HG02678 (cell line): Measurements from ENCODE around the gene KCNJ6.
"Not testable (repeated sequence)": the region's sequence is repeated elsewhere in the genome, so short reads cannot be mapped to it uniquely, and the experiment has no call there.

Source experiments
- ATAC-seq: cut with Tn5 transposase; IDR thresholded peaks from one replicate; pipeline ENCODE4 v1.9.1; 2021; ENCODE audit warnings: mild to moderate bottlenecking, moderate library complexity; ENCODE audit not compliant: unreplicated experiment

Gene KCNJ6

DNA sequence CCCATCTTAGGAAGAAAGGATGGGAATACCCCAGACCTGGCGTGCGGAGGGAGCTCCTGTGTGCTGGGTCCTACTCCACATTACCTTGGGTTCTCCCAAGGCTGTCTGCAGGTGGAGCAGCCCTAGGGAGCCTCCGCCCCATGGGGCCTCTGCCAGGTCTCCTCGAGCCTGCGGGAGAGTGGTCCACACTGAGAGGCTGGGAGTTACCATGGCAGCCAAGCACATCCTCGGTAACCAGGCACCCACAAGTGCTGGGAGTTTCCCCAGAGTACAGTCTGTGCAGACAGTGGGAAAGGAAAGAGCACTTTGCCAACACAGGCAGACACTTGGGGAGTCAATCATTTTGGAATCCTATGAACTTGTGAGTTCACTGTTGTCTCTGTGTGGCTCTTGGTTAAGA, 300.3 kb downstream of the KCNJ6 start:
- no peak for ATAC-seq

DNA sequence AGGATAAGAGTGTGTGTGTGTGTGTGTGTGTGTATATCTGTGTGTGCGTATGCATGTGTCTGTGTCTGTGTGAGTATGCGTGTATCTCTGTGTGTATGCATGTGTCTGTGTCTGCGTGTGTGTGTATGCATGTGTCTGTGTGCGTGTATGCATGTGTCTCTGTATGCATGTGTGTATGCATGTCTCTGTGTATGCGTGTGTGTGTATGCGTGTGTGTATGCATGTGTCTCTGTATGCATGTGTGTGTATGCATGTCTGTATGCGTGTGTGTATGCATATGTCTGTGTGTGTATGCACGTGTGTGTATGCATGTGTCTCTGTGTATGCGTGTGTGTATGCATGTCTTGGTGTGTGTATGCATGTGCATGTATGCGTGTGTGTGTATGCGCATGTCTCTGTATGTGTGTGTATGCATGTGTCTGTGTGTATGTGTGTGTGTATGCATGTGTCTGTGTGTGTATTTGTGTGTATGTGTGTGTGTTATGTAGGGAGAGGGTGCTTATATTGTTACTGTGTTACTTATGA, 301.8 kb downstream of the KCNJ6 start:
- ATAC-seq, result no peak

DNA sequence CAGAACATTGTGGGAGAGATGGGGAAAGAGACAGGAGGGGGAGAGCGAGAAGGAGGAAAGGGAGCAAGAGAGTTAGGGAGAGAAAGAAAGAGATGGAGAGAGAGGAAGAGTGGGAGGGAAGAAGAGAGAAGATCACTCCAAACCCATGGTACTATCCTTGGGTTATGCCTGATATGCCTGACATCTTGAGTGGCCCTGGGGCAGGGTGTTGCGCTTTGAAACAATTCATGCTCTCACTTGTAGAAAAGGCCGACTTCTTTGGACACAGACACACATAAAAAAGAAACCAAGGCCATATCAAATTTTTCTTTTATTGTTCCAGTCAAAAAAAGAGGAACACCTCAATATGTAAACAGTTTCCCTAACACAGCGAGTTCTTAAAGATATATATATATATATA, 309.2 kb downstream of the KCNJ6 start:
- no peak for ATAC-seq

DNA sequence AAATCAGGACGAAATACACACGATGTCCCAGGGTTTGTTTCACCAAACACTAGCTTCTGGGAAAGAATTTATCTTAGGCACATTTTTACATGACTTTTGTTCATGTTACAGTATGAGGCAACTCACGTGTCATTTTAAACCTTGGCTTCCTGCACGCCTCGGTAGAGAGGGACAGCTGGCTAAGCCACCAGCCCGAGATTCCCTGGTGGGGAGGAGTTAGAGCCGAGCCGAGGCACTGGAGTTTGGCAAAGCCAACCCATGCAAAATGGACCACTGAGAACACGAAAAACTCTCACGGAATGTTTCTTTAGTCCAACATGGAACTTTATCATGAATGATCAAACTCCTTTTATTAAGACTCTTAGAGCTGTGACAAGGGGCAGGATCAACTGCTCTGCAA, 309.7 kb downstream of the KCNJ6 start:
- ATAC-seq, result no peak

DNA sequence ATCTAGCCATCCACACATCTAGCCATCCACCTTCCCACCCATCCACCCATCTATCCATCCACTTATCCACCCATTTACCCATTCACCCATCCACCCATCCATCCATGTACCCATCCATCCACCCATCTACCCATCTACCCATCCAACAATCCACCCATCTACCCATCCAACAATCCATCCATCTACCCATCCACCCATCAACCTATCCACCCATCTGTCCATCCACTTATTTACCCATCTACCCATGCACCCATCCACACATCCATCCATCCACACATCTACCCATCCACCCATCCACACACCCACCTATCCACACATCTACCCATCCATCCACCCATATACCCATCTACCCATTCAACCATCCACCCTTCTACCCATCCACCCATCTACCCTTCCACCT, 311.3 kb downstream of the KCNJ6 start:
- ATAC-seq, result no peak

DNA sequence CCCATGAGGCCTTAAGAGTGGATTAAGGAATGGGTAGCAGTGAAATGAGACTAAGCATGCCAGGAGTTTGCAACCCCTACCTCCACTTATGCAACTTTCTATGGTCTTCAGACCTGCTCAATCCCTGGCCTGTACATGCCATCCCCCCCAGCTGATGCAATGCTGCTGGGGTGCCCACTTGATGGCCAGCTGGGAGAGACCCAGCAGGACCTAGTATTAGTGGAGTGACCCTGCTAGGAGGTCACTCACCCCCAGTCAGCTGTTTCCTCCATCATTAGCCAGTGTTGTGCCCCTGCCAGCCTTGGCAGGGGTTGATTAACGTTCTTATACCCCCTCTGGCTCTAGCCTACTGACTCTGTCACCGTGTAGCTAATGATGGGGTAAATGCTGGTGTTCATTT, 313.1 kb downstream of the KCNJ6 start:
- ATAC-seq, result no peak

DNA sequence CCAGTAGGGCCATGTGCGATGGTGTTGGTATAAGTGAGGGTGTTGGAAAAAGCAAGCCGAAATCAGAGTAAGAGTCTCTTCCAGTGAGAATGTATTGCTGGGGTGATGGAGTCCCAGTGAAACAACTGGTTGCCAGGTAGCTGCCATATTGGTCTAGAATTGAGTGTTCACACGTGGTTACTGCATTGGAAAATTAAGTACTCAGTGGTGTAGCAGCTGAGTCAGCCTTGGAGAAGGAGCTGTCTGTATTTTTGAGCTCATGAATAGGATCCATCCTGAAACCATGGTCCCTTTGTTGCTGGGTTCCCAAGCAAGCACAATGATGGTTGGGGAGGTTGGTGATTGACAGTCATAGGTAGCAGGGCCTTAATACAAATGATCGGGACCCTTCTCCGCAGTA, 314.3 kb downstream of the KCNJ6 start:
- no peak for ATAC-seq

DNA sequence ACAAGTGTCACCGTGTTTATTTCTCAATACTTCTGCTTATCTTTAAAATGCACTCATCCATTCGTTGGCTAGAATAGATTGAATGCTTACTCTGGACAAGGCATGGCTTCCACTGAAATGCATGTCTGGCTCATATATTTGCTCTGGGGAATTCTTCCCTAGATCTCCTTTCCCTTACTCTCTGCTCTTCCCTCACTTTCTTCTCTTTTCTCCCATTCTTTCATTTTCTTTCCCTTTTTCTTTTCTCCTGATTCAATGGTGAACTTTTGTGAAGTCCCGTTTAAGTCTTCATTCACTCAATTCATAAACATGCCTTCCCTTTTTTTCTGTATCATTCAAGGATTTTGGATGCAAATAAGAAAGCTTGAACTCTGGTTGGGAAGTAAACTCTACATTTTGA, 315.2 kb downstream of the KCNJ6 start:
- no peak for ATAC-seq

DNA sequence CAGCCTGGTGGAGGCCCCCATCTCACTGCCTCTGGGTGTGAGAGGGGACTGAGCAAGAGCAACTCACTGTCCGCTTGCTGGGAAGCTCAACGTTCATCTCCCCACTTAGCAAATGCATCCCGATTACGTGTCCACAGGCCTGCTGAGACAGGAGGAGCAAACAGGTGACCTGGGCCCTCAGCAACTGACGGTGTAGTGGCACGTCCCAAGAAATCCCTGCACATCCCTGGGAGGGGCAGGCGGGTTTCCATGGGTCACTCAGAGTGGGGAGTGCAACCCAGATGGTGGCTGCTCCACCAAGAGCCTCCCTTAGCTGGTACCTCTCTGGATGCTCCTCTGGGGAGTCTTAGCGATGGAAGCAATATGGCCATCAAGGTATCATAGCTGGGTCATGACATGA, 320.3 kb downstream of the KCNJ6 start:
- no peak for ATAC-seq

DNA sequence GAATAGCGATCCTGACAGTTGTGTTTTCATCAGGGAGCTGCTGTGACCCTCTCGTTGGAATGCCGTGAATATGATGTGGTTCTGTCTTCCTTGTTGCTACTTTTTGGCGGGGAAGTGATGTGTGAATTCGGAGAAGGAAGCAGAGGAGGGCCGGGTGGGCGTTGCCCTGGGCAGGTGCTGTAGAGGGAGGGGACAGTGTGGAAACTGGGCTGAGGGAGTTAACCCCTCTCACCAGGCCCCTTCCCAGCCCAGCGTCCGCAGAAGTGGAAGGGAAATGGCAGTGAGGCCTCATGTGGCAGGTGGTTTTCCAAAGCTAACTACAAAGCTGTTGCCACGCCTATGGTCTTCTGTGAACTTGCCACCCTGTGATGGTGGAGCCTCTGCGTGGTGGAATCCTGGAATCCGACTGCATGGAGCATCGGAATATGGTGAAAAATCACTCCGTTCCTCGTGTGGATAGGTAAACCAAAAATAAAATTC, 321.7 kb downstream of the KCNJ6 start:
- no peak for ATAC-seq

DNA sequence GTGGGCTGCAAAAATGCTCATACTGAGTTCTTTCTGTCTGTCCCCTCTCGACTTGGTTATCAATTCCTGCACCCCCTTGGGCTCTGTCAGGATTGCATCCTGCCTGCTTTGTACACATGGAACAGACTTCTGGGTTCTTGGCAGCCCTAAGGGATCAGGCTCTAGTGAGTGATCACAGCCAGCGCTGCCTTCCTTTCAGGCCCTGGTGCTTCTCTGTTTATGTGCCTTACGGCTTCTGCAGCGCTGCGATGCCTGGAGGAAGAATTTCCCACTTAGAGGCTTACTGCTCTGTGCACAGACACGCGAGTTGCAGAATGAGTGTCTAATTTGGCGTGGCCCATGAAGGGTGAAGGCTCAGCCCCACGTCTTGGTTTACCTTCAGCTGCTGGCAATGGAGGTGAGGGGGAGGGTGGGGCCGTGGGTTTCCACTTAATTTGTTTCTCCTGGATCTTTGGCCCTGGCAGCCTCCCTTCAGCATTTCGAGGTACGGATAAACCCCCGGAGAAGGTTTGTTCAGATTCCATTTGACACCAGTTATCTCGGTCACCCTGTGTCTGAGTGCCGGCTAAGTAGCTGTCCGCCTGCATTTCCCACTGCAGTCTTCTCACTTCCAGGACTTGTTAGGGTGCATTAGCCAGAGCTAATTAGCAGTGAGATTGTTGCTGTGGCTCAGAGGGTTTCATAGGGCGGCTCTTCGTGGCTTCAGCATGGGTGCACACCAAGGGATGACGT, 322.4 kb downstream of the KCNJ6 start:
- no peak for ATAC-seq

DNA sequence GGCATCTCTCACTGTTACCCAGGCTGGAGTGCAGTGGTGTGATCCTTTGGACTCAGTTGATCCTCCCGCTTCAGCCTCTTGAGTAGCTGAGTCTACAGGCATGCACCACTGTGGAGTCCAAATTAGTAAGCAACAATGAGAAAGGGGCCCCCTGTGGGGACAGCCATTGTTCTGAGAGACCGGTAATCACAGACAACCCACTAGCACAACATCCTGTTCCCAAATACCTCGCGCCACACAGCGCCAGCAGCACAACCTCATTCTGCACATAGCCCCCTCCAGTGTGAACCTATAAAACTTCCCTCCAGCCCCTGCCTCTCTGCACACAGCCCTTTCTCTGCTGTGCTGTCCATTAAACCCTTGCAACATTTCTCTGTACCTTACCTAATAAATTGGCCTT, 323.2 kb downstream of the KCNJ6 start:
- ATAC-seq, result no peak

DNA sequence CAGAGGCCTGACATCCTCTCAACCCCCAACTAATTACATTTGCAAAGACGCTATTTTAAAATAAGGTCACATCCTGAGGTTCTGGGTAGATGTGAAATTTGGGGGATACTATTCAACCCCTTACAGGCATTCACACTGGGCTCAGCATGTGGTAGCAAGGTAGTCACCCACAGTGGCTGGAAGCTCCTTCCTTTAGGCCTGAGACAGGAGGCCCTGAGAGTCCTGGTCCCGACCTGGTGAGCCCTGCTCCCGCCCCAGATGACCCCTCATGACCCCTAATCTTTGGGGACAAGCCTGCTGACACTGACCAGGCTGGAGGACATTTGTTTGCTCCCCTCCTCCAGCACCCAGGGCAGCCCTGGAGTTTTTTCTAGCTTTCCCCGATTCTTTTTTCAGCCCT, 323.8 kb downstream of the KCNJ6 start:
- no peak for ATAC-seq

DNA sequence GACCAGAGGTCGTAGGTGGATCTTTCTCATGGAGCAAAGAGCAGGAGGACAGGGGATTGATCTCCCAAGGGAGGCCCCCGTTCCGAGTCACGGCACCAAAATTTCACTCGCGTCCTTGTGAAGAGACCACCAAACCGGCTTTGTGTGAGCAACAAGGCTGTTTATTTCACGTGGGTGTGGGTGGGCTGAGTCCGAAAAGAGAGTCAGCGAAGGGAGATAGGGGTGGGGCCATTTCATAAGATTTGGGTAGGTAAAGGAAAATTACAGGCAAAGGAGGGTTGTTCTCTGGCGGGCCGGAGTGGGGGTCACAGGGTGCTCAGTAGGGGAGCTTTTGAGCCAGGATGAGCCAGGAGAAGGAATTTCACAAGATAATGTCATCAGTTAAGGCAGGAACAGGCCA, 324.3 kb downstream of the KCNJ6 start:
- not testable (repeated sequence) for ATAC-seq

DNA sequence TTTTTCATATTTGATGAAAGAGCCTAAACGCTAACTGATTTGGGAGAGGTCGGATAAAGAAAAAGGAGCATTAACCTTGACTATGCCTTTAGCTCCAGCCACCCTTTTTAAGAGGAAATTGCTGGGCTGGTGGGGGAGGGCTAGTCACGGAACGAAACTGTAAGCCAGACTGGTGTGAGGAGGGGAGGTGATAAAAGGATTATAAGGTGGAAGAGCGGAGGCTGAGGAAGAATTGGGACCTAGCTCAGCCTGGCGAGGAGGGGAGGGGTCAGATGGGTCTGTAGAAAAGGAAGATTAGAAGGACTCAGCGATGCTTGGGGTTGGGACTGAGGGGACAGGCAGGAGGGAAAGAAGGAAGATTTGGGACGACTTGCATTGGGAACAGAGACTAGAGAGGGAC, 325.4 kb downstream of the KCNJ6 start:
- not testable (repeated sequence) for ATAC-seq

DNA sequence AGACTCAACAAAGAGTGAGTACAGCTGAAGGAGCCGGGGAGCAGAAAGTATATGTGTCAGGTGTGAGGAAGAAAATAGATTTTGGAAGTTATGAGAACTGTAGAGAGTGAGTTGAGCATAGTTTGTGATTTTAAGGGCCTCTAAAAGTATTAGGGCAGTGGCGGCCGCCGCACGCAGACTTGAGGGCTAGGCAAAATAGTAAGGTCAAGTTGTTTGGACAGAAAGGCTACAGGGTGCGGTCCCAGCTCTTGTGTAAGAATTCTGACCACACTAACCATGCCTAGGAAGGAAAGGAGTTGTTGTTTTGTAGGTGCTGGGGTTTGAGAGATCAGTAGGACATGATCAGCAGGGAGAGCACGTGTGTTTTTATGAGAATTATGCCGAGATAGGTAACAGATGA, 327.6 kb downstream of the KCNJ6 start:
- ATAC-seq, result not testable (repeated sequence)

DNA sequence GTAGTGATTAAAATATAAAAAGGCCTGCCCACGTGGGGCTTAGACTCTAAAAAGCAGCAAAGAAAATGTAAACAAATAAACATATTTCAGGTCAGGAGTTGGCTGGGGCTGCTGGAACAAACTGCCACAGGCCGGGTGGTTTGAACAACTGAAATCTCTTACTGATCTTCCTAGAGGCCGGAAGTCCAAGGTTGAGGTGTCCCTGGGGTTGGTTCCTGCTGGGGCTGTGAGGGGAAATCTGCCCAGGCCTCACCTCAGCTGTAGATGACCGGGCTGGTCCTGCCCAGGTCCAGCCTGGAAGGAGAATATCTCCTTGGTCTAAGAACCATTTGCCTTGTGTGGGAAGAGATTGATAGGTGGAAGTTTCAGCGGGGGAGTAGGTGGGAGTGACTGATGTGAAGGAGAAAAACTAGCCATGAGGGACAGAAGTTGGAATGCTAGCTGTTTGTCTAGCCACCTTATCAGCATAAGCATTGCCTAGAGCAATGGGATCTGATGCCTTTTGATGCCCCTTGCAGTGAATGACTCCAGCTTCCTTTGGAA, 328.6 kb downstream of the KCNJ6 start:
- ATAC-seq, result no peak

DNA sequence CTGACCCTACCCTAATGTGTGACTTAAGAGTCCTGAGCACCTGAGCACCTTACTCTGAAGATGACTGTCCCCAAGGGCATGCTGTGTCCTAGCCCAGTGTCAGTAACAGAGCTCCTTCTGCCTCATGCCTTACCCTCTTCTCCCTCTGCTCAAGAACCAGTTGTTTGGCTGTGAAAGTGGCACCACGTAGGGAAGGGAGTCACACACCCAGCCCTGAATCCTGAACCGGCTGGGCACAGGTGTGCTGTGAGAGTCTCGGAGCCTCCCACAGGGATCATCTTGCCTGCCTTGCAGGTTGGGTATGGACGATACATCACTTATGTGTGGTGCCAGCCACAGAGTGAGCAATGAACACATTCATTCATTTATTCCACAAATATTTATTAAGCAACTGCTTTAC, 329.1 kb downstream of the KCNJ6 start:
- no peak for ATAC-seq

DNA sequence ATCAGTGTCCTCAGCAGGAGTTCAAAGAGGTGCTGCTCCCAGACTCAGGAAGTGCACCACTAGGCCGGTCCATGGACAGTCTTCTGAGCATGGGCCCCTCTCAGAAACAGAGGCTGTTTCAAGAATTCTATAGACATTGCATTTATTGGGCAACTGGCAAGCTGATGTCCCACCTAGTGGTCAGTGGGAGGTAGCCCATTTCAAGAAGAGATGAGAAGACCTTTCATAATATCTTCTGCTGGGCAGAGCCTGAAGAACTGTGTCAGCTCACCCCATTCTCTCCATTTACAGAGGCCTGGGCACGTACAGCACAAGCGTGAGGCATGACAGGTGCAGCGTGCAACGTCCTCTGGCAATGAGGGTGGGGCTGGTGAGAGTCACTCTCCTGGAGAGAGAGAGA, 333.7 kb downstream of the KCNJ6 start:
- ATAC-seq, result no peak

DNA sequence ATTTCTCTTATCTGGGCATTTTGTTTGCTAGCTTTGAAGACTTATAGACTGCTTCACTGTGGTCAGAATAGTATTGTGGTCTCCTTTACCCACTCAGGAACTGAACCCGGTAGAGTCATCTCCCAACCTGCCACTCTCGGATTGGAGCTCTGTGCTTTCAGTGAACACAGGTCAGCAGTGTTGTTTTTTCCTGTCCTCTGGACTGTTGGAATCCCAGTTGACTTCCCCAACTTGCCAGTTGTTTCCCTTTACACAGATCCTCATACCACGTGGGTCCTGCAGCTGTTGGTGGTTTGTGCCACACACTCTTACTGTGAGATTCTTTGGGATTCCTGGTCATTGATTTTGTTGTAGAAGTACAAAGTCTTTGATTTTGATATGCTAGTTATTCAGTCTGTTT, 335.6 kb downstream of the KCNJ6 start:
- ATAC-seq, result no peak

DNA sequence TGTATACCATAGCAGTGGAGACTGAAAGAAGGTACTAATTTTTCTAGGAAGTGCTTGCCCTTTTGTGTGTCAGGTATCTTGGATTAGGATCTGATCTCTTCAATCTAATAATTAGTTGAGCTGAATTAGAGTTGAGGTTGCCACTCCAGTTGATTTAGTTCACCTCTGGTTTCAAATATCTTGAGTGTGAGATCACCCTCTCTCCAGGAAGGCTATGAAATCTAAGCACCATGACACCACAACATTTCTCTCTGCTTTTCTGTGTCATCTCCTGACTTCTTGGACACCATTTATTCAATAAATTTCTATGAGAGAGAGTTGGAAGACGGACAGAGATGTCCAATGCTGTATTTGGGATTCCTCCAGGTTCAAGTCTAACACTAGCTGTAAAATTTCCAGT, 336.9 kb downstream of the KCNJ6 start:
- no peak for ATAC-seq

DNA sequence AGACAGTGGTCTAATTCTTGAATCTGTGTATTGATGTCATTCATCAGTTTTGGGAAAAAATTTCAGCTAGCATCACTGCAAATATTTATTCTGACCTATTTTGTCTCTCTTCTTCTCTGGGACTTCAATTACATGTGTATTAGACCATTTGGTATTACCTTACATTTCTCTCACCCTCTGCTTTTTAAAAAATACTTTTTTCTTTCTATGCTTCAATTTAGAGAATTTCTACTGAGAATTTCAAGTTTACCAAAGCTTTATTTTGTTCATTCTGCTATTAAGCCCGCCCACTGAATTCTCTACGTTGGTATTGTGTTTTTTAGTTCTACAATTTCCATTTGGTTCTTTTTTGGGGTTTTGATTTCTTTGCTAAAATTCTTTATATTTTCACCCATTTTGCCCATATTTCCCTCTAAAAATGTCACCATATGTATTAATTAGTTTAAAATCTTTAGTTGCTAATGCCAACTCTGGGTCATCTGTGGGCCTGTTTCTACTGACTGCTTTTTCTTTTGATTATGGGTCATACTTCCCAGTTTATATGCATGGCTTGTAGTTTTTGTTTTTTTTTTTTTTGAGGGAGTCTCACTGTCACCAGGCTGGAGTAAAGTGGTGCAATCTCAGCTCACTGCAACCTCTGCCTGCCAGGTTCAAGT, 337.7 kb downstream of the KCNJ6 start:
- no peak for ATAC-seq
